IPS-15b (cell line): ENCODE results near the gene OSBPL6.

Source experiments
- H3K27me3 ChIP-seq: one replicate; pipeline ENCODE4 v1.6.1; 2013; ENCODE audit warnings: low read length; ENCODE audit not compliant: control insufficient read depth, insufficient read depth
- H3K36me3 ChIP-seq: one replicate; pipeline ENCODE4 v1.6.1; 2013; ENCODE audit warnings: low read length; ENCODE audit not compliant: control insufficient read depth, insufficient read depth
- H3K4me1 ChIP-seq: one replicate; pipeline ENCODE4 v1.6.1; 2013; ENCODE audit warnings: mild to moderate bottlenecking, low read length; ENCODE audit not compliant: control insufficient read depth, insufficient read depth
- H3K4me3 ChIP-seq: one replicate; pipeline ENCODE4 v1.5.1; 2013; ENCODE audit warnings: low read depth, low read length
- H3K9ac ChIP-seq: one replicate; pipeline ENCODE4 v1.6.1; 2013; ENCODE audit warnings: low read depth, mild to moderate bottlenecking, low read length
- H3K9me3 ChIP-seq: one replicate; pipeline ENCODE4 v1.6.1; 2013; ENCODE audit warnings: mild to moderate bottlenecking, low read length; ENCODE audit not compliant: control insufficient read depth, insufficient read depth

Gene OSBPL6

GRCh38 chr2:178199334-178199733 lies 5.0 kb downstream of the OSBPL6 start:
- Histone ChIP-seq H3K9ac (no peak overlapping the region), H3K4me1 (no peaks in the 10 kb centered on the region), H3K27me3 (peaks cover 3% of the 10 kb centered on the region), H3K9me3 (no peaks in the 10 kb centered on the region), H3K36me3 (no peaks in the 10 kb centered on the region), H3K4me3 (no peak overlapping the region)

- Histone ChIP-seq H3K36me3 (no peaks in the 10 kb centered on the region), H3K9me3 (no peaks in the 10 kb centered on the region), H3K9ac (no peak overlapping the region), H3K27me3 (peaks cover 3% of the 10 kb centered on the region), H3K4me3 (no peak overlapping the region), H3K4me1 (no peaks in the 10 kb centered on the region)
Observed at GRCh38 chr2:178200331-178200730, 6.0 kb downstream of the OSBPL6 start.

- no peak overlapping the region for H3K9ac ChIP-seq
- H3K9me3 ChIP-seq: no peaks in the 10 kb centered on the region
- H3K4me1 ChIP-seq: no peaks in the 10 kb centered on the region
- H3K4me3 ChIP-seq: no peak overlapping the region
- H3K27me3 ChIP-seq: no peaks in the 10 kb centered on the region
- no peaks in the 10 kb centered on the region for H3K36me3 ChIP-seq
Observed at GRCh38 chr2:178202927-178203326, 8.6 kb downstream of the OSBPL6 start.

GRCh38 chr2:178204977-178205376 lies 10.7 kb downstream of the OSBPL6 start:
- no peaks in the 10 kb centered on the region for H3K9me3 ChIP-seq
- H3K36me3 ChIP-seq: no peaks in the 10 kb centered on the region
- no peak overlapping the region for H3K4me3 ChIP-seq
- H3K4me1 ChIP-seq: peaks cover 3% of the 10 kb centered on the region
- no peak overlapping the region for H3K9ac ChIP-seq
- no peaks in the 10 kb centered on the region for H3K27me3 ChIP-seq

GRCh38 chr2:178205853-178206521 lies 11.7 kb downstream of the OSBPL6 start:
- H3K4me3 ChIP-seq: no peak overlapping the region

GRCh38 chr2:178208336-178208735 lies 14.0 kb downstream of the OSBPL6 start:
- no peaks in the 10 kb centered on the region for H3K36me3 ChIP-seq
- no peak overlapping the region for H3K9ac ChIP-seq
- no peaks in the 10 kb centered on the region for H3K9me3 ChIP-seq
- peaks cover 13% of the 10 kb centered on the region for H3K4me1 ChIP-seq
- peaks cover 6% of the 10 kb centered on the region for H3K27me3 ChIP-seq
- no peak overlapping the region for H3K4me3 ChIP-seq

More at GRCh38 chr2:178205853-178206521, 11.7 kb downstream of the OSBPL6 start:
- Histone ChIP-seq H3K9ac (no peak overlapping the region), H3K27me3 (peaks cover 2% of the 10 kb centered on the region), H3K4me1 (peaks cover 6% of the 10 kb centered on the region), H3K9me3 (no peaks in the 10 kb centered on the region), H3K36me3 (no peaks in the 10 kb centered on the region)

GRCh38 chr2:178208817-178209216 lies 14.5 kb downstream of the OSBPL6 start:
- no peaks in the 10 kb centered on the region for H3K9me3 ChIP-seq
- H3K9ac ChIP-seq: no peak overlapping the region
- no peaks in the 10 kb centered on the region for H3K36me3 ChIP-seq
- no peak overlapping the region for H3K4me3 ChIP-seq
- H3K4me1 ChIP-seq: peaks cover 13% of the 10 kb centered on the region
- peaks cover 11% of the 10 kb centered on the region for H3K27me3 ChIP-seq

- H3K4me1 ChIP-seq: peaks cover 16% of the 10 kb centered on the region
- no peak overlapping the region for H3K9ac ChIP-seq
- no peaks in the 10 kb centered on the region for H3K9me3 ChIP-seq
- H3K4me3 ChIP-seq: no peak overlapping the region
- peaks cover 23% of the 10 kb centered on the region for H3K27me3 ChIP-seq
- no peaks in the 10 kb centered on the region for H3K36me3 ChIP-seq
Observed at GRCh38 chr2:178211460-178211859, 17.1 kb downstream of the OSBPL6 start.

GRCh38 chr2:178211943-178212342 lies 17.6 kb downstream of the OSBPL6 start:
- Histone ChIP-seq H3K4me1 (peaks cover 16% of the 10 kb centered on the region), H3K9me3 (no peaks in the 10 kb centered on the region), H3K4me3 (no peak overlapping the region), H3K27me3 (peaks cover 23% of the 10 kb centered on the region), H3K36me3 (no peaks in the 10 kb centered on the region), H3K9ac (no peak overlapping the region)

GRCh38 chr2:178213991-178214390 lies 19.7 kb downstream of the OSBPL6 start:
- no peaks in the 10 kb centered on the region for H3K36me3 ChIP-seq
- H3K9me3 ChIP-seq: no peaks in the 10 kb centered on the region
- H3K27me3 ChIP-seq: peaks cover 23% of the 10 kb centered on the region
- peaks cover 16% of the 10 kb centered on the region for H3K4me1 ChIP-seq
- no peak overlapping the region for H3K9ac ChIP-seq
- no peak overlapping the region for H3K4me3 ChIP-seq

- H3K9ac ChIP-seq: no peak overlapping the region
- no peaks in the 10 kb centered on the region for H3K9me3 ChIP-seq
- H3K4me1 ChIP-seq: peaks cover 11% of the 10 kb centered on the region
- no peaks in the 10 kb centered on the region for H3K36me3 ChIP-seq
- peaks cover 14% of the 10 kb centered on the region for H3K27me3 ChIP-seq
- no peak overlapping the region for H3K4me3 ChIP-seq
Observed at GRCh38 chr2:178219247-178219646, 24.9 kb downstream of the OSBPL6 start.

GRCh38 chr2:178220814-178221213 lies 26.5 kb downstream of the OSBPL6 start:
- Histone ChIP-seq H3K27me3 (peaks cover 9% of the 10 kb centered on the region), H3K9me3 (no peaks in the 10 kb centered on the region), H3K36me3 (no peaks in the 10 kb centered on the region), H3K4me3 (no peak overlapping the region), H3K4me1 (peaks cover 11% of the 10 kb centered on the region), H3K9ac (no peak overlapping the region)
